HG03175 (cell line): Measurements from ENCODE around the gene C1QTNF2.

Experiments used
- ATAC-seq: cut with Tn5 transposase; IDR thresholded peaks from one replicate; pipeline ENCODE4 v1.9.1; 2021; ENCODE audit warnings: mild to moderate bottlenecking, moderate library complexity; ENCODE audit not compliant: unreplicated experiment

The C1QTNF2 gene

GRCh38 chr5:160375701-160376100 lies 5.3 kb upstream of the C1QTNF2 start:
- no peak for ATAC-seq

- no peak for ATAC-seq
Measured at GRCh38 chr5:160375166-160375565, 4.7 kb upstream of the C1QTNF2 start.

- no peak for ATAC-seq
Measured at GRCh38 chr5:160371294-160371693, 868 bp upstream of the C1QTNF2 start.

- ATAC-seq, result no peak
Measured at GRCh38 chr5:160370713-160371034, 248 bp upstream of the C1QTNF2 start.

GRCh38 chr5:160367885-160368284 lies 2.5 kb downstream of the C1QTNF2 start:
- ATAC-seq, result no peak

- no peak for ATAC-seq
Measured at GRCh38 chr5:160367261-160367660, 3.2 kb downstream of the C1QTNF2 start.

GRCh38 chr5:160366230-160366629 lies 4.2 kb downstream of the C1QTNF2 start:
- no peak for ATAC-seq

- ATAC-seq, result no peak
Measured at GRCh38 chr5:160363660-160364395, 6.6 kb downstream of the C1QTNF2 start.

GRCh38 chr5:160363211-160363610 lies 7.2 kb downstream of the C1QTNF2 start:
- ATAC-seq, result no peak

GRCh38 chr5:160361624-160362228 lies 8.7 kb downstream of the C1QTNF2 start:
- no peak for ATAC-seq

- ATAC-seq, result no peak
Measured at GRCh38 chr5:160360310-160360709, 10.1 kb downstream of the C1QTNF2 start.

GRCh38 chr5:160359816-160360215 lies 10.6 kb downstream of the C1QTNF2 start:
- no peak for ATAC-seq

- no peak for ATAC-seq
Measured at GRCh38 chr5:160359242-160359641, 11.2 kb downstream of the C1QTNF2 start.

- ATAC-seq, result no peak
Measured at GRCh38 chr5:160357861-160358411, 12.5 kb downstream of the C1QTNF2 start.

GRCh38 chr5:160357394-160357793 lies 13.0 kb downstream of the C1QTNF2 start:
- ATAC-seq, result no peak

GRCh38 chr5:160356550-160357347 lies 13.7 kb downstream of the C1QTNF2 start:
- no peak for ATAC-seq

GRCh38 chr5:160354666-160355065 lies 15.8 kb downstream of the C1QTNF2 start:
- no peak for ATAC-seq

GRCh38 chr5:160353379-160353778 lies 17.0 kb downstream of the C1QTNF2 start:
- no peak for ATAC-seq

GRCh38 chr5:160352308-160352707 lies 18.1 kb downstream of the C1QTNF2 start:
- no peak for ATAC-seq

- ATAC-seq, result no peak
Measured at GRCh38 chr5:160349935-160350303, 20.5 kb downstream of the C1QTNF2 start.

- ATAC-seq, result no peak
Measured at GRCh38 chr5:160349249-160349934, 21.0 kb downstream of the C1QTNF2 start.
